Measurements from ENCODE around the gene CDH10. TPM values are rescaled to one million over a fixed set of nuclear protein-coding genes. Genes with fewer than 3 reads are reported as not detected.

The CDH10 gene
- total and polyA plus RNA-seq, 2 donors (not counting 3 experiments of a cell fraction or from before 2014, with no cell fraction given): 0.07 TPM; not detected in 1

- H3K27ac ChIP-seq (ENCODE audit: insufficient read depth, low read depth, low read length): no peak overlapping the region
- intact Hi-C loops (cut with micrococcal nuclease) (no loop called here), dilution Hi-C loops (cut with MboI; ENCODE audit: extremely low pct_ligation_motif_present, low sequenced_read_pairs) (no loop called here)
- H4K20me1 ChIP-seq (replicated peaks; ENCODE audit: control insufficient read depth, extremely low read depth, insufficient read depth, low read length): no peaks in the 10 kb centered on the region
- FAIRE-seq: no peak
- no peaks in the 10 kb centered on the region for H3K79me2 ChIP-seq (ENCODE audit: control insufficient read depth, insufficient read depth, low read length)
- no peak for TF ChIP-seq GATA2 (IDR thresholded peaks at IDR 0.05; ENCODE audit: insufficient read depth, insufficient read length, low read depth, low read length)
- TF ChIP-seq POLR2A (IDR thresholded peaks at IDR 0.05; ENCODE audit: low read depth, low read length): no peak
- no peak for TF ChIP-seq FOS (IDR thresholded peaks at IDR 0.05; ENCODE audit: borderline replicate concordance, insufficient read depth, low read length)
- no peak for TF ChIP-seq POLR2AphosphoS5 (IDR thresholded peaks at IDR 0.05; ENCODE audit: insufficient read depth, low read depth, low read length)
- no peak for TF ChIP-seq MYC (IDR thresholded peaks at IDR 0.05; ENCODE audit: low read depth, low read length)
- no peak for TF ChIP-seq MAX (IDR thresholded peaks at IDR 0.05; ENCODE audit: insufficient read depth, insufficient read length)
- TF ChIP-seq, protein P1, sequence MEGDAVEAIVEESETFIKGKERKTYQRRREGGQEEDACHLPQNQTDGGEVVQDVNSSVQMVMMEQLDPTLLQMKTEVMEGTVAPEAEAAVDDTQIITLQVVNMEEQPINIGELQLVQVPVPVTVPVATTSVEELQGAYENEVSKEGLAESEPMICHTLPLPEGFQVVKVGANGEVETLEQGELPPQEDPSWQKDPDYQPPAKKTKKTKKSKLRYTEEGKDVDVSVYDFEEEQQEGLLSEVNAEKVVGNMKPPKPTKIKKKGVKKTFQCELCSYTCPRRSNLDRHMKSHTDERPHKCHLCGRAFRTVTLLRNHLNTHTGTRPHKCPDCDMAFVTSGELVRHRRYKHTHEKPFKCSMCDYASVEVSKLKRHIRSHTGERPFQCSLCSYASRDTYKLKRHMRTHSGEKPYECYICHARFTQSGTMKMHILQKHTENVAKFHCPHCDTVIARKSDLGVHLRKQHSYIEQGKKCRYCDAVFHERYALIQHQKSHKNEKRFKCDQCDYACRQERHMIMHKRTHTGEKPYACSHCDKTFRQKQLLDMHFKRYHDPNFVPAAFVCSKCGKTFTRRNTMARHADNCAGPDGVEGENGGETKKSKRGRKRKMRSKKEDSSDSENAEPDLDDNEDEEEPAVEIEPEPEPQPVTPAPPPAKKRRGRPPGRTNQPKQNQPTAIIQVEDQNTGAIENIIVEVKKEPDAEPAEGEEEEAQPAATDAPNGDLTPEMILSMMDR (IDR thresholded peaks at IDR 0.05; ENCODE audit: extremely low read depth in 1 of 2, insufficient read depth in 1 of 2, low read depth in 1 of 2, low read length in 2 of 2): no peak
- no peak for TF ChIP-seq JUN (IDR thresholded peaks at IDR 0.05; ENCODE audit: borderline replicate concordance, insufficient read depth, insufficient read length, low read depth)
- TF ChIP-seq EZH2 (IDR thresholded peaks at IDR 0.05; ENCODE audit: borderline replicate concordance, low read depth, low read length, severe bottlenecking): no peak
- POLR2A ChIA-PET: no interaction called here
- no peaks in the 10 kb centered on the region for H3K9me1 ChIP-seq (replicated peaks; ENCODE audit: control insufficient read depth, extremely low read depth, insufficient read depth, low read length)
- peaks cover 1% of the 10 kb centered on the region for H3K9me3 ChIP-seq (replicated peaks; ENCODE audit: control insufficient read depth, insufficient read depth, low read length)
- H3K27me3 ChIP-seq (ENCODE audit: control insufficient read depth in 2 of 2, insufficient read depth in 2 of 2, low read length in 2 of 2): no peaks in the 10 kb centered on the region
- H3K4me2 ChIP-seq (ENCODE audit: insufficient read depth, low read length): no peak overlapping the region
- no peak overlapping the region for H3K4me3 ChIP-seq (replicated peaks in 1 of 3; ENCODE audit: insufficient read depth in 1 of 3, low read depth in 1 of 3, low read length in 3 of 3)
- H3K9ac ChIP-seq (replicated peaks; ENCODE audit: extremely low read depth, insufficient read depth, low read length): no peak overlapping the region
- H3K4me1 ChIP-seq (ENCODE audit: control insufficient read depth, extremely low read depth, insufficient read depth, low read length): no peaks in the 10 kb centered on the region
- CTCF ChIA-PET: no interaction called here
- DNase-seq (ENCODE audit: low read depth, low spot score): no peak
- no peak overlapping the region for H2AFZ ChIP-seq (ENCODE audit: low read depth, low read length)
- H3K36me3 ChIP-seq (ENCODE audit: control insufficient read depth in 2 of 2, extremely low read depth in 1 of 2, insufficient read depth in 2 of 2, low read length in 2 of 2): no peaks in the 10 kb centered on the region
- BruUV-seq (replicated peaks): no TSS peak
These were observed 200.4 kb downstream of the CDH10 start for GRCh38 chr5:24444414-24444813.
